ENCODE measurements around the gene HNRNPH1.

Gene HNRNPH1

GRCh38 chr5:179601871-179602625 lies 21.4 kb downstream of the HNRNPH1 start:
- DNase-seq = no peak

- DNase-seq = no peak
Observed at GRCh38 chr5:179599973-179600372, 23.5 kb downstream of the HNRNPH1 start.

- no peak for DNase-seq
Observed at GRCh38 chr5:179599566-179599965, 23.9 kb downstream of the HNRNPH1 start.

GRCh38 chr5:179599100-179599499 lies 24.4 kb downstream of the HNRNPH1 start:
- no peak for DNase-seq

GRCh38 chr5:179596421-179596820 lies 27.1 kb downstream of the HNRNPH1 start:
- DNase-seq = no peak

GRCh38 chr5:179595916-179596315 lies 27.6 kb downstream of the HNRNPH1 start:
- no peak for DNase-seq

- no peak for DNase-seq
Observed at GRCh38 chr5:179588166-179588565, 35.3 kb downstream of the HNRNPH1 start.

- no peak for DNase-seq
Observed at GRCh38 chr5:179585941-179586401, 37.5 kb downstream of the HNRNPH1 start.

GRCh38 chr5:179577286-179577960 lies 46.0 kb downstream of the HNRNPH1 start:
- DNase-seq = no peak

GRCh38 chr5:179572386-179572785 lies 51.1 kb downstream of the HNRNPH1 start:
- no peak for DNase-seq

GRCh38 chr5:179568721-179569120 lies 54.8 kb downstream of the HNRNPH1 start:
- DNase-seq = no peak

GRCh38 chr5:179564526-179564925 lies 58.9 kb downstream of the HNRNPH1 start:
- DNase-seq = no peak
